RPMI7951 (cell line): ENCODE measurements around the gene LOXL4. TPM values are rescaled to one million over a fixed set of nuclear protein-coding genes. Genes with fewer than 3 reads are reported as not detected.

Source experiments
- DNase-seq: peaks from one replicate; pipeline ENCODE4 v3.0.0-alpha.2; 2012; ENCODE audit warnings: low read depth
- total RNA-seq: library from RNA; depleted of rRNA; stranded (reverse); fragments of >200 nt; shearing (Covaris generic); gene quantifications from 2 replicates; pipeline ENCODE4 v1.2.3, GENCODE V29; 2014

The LOXL4 gene
- total RNA-seq, 1 experiment from 2014 or later, result under 0.01 TPM

GRCh38 chr10:98295401-98295811 is 27.4 kb upstream of the LOXL4 start:
- no peak for DNase-seq

DNA sequence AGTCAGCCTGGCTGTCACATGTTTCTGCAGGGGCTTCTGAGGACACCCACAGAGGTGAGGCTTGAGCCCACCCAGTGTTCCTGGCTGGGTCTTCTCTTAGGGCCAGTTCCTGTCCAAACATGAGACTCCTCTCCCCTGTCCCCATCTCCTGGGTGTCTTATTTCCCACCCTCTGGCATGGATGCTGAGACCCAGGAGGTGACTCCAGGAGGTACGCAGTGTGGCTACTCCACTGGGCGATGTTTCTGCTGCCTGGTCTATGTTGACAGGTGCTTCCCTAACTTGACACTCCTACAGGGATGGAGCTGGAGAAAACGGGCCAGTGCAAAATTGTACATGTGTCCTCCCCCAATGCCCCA is 26.3 kb upstream of the LOXL4 start:
- no peak for DNase-seq

- peak; percentile 73 for DNase-seq
Observed at GRCh38 chr10:98293550-98294269, 25.7 kb upstream of the LOXL4 start.

- DNase-seq, result no peak
Observed at GRCh38 chr10:98292971-98293370, 25.0 kb upstream of the LOXL4 start.

- DNase-seq, result no peak
Observed at GRCh38 chr10:98289802-98290209, 21.8 kb upstream of the LOXL4 start.

- no peak for DNase-seq
Observed at GRCh38 chr10:98287321-98287720, 19.3 kb upstream of the LOXL4 start.

DNA sequence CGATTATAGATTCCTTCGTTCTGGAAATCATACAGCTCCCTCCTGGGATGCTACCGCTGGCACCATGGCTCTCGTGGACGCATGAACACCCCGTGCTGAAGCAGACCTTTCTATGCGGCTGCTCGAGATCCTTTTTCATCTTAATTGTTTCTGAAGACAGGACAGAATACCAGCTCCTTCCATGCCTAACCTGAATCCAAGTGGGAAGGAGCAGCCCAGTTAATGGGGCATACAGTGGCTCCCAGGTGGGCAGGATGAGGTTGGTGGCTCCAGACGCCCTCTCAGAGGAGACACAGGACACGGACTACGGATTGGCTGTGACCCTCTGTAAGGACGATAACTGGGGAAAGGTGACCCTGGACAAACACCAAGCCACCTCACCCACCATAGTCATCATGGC is 18.4 kb upstream of the LOXL4 start:
- no peak for DNase-seq

- peak; percentile 64 for DNase-seq
Observed at GRCh38 chr10:98285416-98285815, 17.4 kb upstream of the LOXL4 start.

DNA sequence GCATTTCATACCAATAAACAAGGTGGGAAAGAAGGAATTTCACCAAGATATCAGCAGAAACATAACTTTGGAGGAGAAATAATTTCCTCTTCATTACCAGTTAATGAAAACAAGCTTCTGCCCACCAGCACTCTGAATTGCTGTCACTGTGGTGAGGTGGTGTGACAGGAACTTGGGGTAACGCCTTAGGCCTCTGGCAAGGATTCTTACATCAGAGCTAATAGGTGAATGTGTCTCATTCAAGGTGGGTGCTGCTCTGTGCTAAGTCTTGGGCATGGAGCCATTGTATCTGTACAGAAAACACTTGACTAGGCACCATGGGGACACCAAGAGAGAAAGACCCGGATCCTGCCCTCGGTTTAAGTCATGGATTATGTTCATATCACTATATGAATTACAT is 8.3 kb upstream of the LOXL4 start:
- no peak for DNase-seq

DNA sequence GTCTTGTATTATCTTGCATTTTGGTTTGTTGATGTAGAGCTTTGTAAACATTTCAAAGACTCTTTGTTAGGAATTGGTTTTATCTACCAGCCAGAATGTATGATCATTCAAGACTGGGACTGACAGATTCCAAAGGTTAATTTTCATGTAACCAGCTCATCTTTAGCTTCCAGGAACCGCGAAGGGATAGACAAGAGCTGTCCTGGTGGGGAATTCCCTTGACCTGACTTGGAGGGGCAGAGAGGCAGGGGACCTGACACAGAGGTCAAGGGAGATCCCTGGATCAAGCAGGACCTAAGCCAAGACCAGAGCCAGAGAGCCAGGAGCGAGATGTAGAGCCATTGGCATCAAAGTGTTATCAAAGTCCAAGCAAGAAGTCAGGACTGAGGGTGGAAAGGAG is 6.6 kb upstream of the LOXL4 start:
- no peak for DNase-seq

GRCh38 chr10:98273057-98273850 is 5.3 kb upstream of the LOXL4 start:
- no peak for DNase-seq

GRCh38 chr10:98272656-98273055 is 4.7 kb upstream of the LOXL4 start:
- no peak for DNase-seq

DNA sequence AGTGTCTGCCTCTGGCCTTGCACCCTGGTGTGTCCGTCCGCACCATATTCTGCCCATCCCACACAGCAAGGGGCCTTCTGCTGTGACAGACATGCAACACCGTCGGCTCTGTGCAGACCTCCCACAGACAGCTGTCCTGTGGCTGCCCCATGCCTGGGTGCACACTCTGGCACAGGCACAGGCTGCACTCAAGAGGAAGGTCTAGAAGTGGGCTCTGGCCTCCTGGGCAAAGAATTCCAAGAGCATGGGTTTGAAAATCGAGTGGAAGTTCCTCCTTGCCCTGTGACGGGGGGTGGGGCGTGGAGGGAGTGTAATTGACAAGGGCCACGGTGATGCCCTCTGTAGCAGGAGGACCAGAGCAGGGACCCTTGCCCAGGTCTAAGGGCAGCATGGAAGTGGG is 4.3 kb upstream of the LOXL4 start:
- DNase-seq, result no peak

GRCh38 chr10:98270786-98271185 is 2.8 kb upstream of the LOXL4 start:
- no peak for DNase-seq

DNA sequence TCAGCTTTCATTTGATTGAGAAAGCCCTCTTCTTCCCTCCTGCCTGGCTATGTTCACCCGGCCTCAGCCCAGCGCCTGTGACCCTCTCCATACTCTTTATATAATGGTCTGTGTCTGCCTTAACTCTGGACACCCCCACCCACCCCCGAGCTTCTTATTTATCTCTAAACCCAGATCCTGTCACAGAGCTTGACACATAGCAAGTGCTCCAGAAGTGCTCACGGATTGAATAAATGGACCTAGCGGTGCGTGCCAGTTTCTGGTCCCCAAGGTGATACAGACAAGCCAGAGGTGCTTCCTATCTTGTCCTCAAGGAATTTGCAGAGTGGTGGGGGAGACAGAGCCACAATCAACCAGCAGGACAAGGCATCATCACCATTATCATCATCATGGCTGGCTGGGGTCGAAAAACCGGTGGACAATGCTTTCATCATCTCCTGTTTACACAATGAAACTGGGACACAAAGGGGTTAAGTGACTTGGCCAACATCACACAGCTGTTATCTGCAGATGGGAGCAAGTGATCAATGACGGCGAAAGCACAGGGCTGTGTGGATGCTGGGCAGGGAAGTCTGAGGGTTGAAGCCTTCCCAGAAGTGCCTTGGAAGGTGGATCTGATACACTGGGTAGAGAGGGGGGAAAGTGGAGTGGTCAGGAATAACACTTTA is 2.2 kb upstream of the LOXL4 start:
- DNase-seq, result no peak

DNA sequence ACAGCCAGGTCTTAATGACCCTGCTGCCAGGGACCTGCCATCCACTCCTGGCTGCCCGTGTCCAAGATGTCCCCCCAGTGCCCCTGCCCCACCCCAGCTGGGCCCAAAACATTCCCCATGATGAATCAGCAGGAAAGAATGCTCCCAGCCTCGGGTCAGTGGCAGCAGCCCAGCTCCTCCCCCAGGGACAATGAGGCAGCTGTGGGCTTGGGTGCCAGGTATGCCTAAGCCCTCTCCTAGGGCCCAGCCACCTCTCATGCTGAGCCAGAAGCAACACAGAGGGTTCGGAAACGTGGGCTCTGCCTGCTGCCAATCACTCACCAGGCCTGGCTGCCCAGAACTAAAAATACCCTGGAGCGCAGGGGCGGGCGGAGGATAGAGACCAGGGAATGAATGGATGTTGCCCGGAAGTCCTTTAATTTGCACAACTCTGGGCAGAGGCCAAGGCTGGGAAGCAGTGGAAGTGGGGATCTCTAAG is 1.5 kb upstream of the LOXL4 start:
- peak; percentile 84 for DNase-seq

- DNase-seq, result peak; percentile 14
Observed at GRCh38 chr10:98268694-98269431, 869 bp upstream of the LOXL4 start.

DNA sequence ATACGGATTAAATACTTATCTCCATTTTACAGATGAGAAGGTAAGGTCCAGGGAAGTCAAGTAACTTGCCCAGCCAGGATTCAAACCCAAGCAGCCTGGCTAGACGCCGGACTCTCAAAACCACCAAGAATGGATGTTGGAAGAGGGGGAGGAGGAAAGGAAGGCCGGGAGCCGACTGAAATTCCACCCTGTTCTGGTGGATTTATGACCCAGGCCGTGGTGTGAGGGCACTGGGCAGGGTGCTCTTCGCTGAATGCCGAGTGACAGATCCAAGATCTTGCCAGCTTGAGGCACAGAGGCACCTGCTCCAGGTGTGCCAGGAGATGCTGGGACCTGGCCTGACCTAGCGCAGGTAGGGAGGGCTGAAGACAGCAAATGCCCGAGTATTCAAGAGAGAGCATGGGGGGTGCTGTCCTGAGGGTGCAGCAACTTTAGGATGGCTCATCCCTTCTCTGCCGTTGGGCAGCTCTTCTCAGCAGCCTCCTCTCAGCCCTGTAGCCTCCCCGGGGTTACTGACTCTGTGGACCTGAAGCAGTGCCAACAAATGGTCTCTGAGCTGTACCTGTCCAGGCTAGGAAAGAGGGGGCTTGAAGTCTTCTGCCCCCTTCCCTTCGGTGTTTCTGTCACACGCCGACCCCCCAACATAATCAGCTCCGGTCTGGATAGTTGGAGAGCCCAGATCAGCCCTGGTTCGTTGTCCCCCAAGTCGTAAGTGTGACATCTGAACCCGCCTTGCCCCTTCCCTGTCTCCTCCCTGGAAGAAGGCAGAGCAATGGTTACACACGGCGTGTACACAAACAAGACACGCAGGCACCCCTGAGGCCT is 713 bp downstream of the LOXL4 start:
- DNase-seq, result no peak

GRCh38 chr10:98266647-98267046 is 1.3 kb downstream of the LOXL4 start:
- no peak for DNase-seq

DNA sequence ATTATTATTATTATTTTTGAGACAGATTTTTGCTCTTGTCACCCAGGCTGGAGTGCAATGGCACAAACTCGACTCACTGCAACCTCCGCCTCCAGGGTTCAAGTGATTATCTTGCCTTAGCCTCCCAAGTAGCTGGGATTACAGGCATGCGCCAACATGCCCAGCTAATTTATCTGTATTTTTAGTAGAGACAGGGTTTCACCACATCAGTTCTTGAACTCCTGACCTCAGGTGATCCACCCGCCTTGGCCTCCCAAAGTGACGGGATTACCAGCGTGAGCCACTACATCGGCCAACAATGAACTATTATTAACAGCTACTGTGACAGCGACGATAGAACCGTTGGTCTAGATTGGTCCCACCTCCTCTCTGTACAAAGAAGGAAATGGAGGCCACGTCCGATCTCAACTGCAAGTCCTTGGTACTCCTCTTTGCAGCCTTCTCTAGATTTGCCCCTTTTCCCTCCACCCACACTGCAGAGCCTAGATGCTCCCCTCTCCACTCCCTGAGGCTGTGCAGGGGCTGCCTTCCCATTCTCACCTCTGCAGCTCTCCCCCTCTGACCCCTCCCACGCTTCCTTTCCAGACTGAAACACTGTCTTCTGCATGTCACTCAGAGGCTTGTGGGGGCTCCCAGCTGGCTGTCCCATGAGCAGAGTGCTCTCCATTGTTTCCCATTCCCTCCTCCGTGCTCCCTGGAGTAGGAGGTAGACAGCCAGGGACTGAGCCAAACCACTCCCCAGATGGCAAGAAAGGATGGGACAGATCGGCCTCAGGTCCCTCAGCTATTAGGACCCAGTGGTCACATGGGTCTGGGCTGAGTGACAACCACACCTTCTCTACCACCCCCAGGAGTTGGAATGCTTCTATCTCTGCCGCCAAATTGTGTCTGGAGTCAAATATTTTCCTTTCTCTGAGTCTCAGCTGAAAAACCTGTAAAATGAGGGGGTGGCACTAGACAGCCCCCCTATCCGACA is 2.3 kb downstream of the LOXL4 start:
- no peak for DNase-seq
